K562 (cell line): Measurements from ENCODE around the gene PTCH2. TPM values are rescaled to one million over a fixed set of nuclear protein-coding genes. Genes with fewer than 3 reads are reported as not detected.

ENCODE experiments used
- ESRRA ChIP-seq: fragments of 450-650 bp; IDR thresholded peaks from 2 replicates; pipeline ENCODE4 v1.6.1; 2014; ENCODE audit warnings: low read depth, mild to moderate bottlenecking, moderate library complexity, borderline replicate concordance
- GABPA ChIP-seq: fragments of 200-800 bp; sonication (Bioruptor generic); conservative IDR thresholded peaks from 2 replicates; pipeline ENCODE4 v1.6.1; 2016; ENCODE audit warnings: low read depth, missing genetic modification characterization, missing compliant biosample characterization
- HDAC8 ChIP-seq: fragments of 450-650 bp; IDR thresholded peaks from 2 replicates; pipeline ENCODE4 v1.6.1; 2016; ENCODE audit warnings: mild to moderate bottlenecking, missing genetic modification characterization, moderate library complexity, missing compliant biosample characterization
- MAFK ChIP-seq: IDR thresholded peaks from 2 replicates; pipeline ENCODE4 v1.6.1; 2011; ENCODE audit warnings: low read length, improper control_type of control experiment
- MED1 ChIP-seq: sonication (generic); formaldehyde crosslinking; IDR thresholded peaks from 2 replicates; pipeline ENCODE4 v1.8.1; 2023; ENCODE audit warnings: missing genetic modification reagents, borderline replicate concordance
- NCOR1 ChIP-seq: fragments of 450-650 bp; IDR thresholded peaks from 2 replicates; pipeline ENCODE4 v1.6.1; 2016; ENCODE audit warnings: mild to moderate bottlenecking, moderate library complexity
- PURB ChIP-seq: sonication (generic); formaldehyde crosslinking; IDR thresholded peaks from 2 replicates; pipeline ENCODE4 v1.9.0; 2021; ENCODE audit warnings: low read depth, mild to moderate bottlenecking, missing genetic modification reagents
- RBM22 ChIP-seq: fragments of 200-400 bp; formaldehyde crosslinking; IDR thresholded peaks from 2 replicates; pipeline ENCODE4 v1.6.1; 2018; ENCODE audit warnings: low read length, low read depth; ENCODE audit not compliant: poor library complexity, severe bottlenecking
- SAP30 ChIP-seq: fragments of 200-600 bp; sonication (generic); IDR thresholded peaks from 2 replicates; pipeline ENCODE4 v1.6.1; 2012; ENCODE audit warnings: borderline replicate concordance, low read depth, mild to moderate bottlenecking, moderate library complexity, low read length, control low read depth, inconsistent platforms; ENCODE audit not compliant: insufficient read depth, poor library complexity, severe bottlenecking
- SNRNP70 ChIP-seq: fragments of 200-400 bp; formaldehyde crosslinking; optimal IDR thresholded peaks from 2 replicates; pipeline ENCODE3; 2017; ENCODE audit warnings: low read depth, low read length
- SRSF3 ChIP-seq: fragments of 200-400 bp; formaldehyde crosslinking; IDR thresholded peaks from 2 replicates; pipeline ENCODE4 v1.6.1; 2016; ENCODE audit warnings: mild to moderate bottlenecking, low read length, moderate library complexity; ENCODE audit not compliant: insufficient read depth
- THAP12 ChIP-seq: fragments of 250-450 bp; sonication (Bioruptor Pico); IDR thresholded peaks from 2 replicates; pipeline ENCODE4 v1.9.0; 2021; ENCODE audit warnings: mild to moderate bottlenecking, inconsistent platforms
- UBTF ChIP-seq, 2 experiments: IDR thresholded peaks; 2 replicates each; pipeline ENCODE4 v1.6.1; 2012; ENCODE audit warnings: improper control_type of control experiment in 2 of 2, low read depth in 2 of 2, low read length in 2 of 2, borderline replicate concordance in 1 of 2
- WHSC1 ChIP-seq: IDR thresholded peaks from one replicate; pipeline ENCODE4 v1.6.1; 2012; ENCODE audit warnings: low read length, control low read depth, inconsistent platforms
- YY1 ChIP-seq, 3 experiments: IDR thresholded peaks; 2 replicates each; pipeline ENCODE4 v1.6.1; 2011; ENCODE audit warnings: low read length in 2 of 3, mild to moderate bottlenecking in 2 of 3, moderate library complexity in 2 of 3, borderline replicate concordance in 1 of 3, control low read depth in 1 of 3, low read depth in 1 of 3; ENCODE audit not compliant: insufficient read depth in 3 of 3, insufficient replicate concordance in 2 of 3, control insufficient read depth in 1 of 3, insufficient read length in 1 of 3; ENCODE audit errors: extremely low read depth in 1 of 3
- ZBTB2 ChIP-seq: fragments of 450-650 bp; IDR thresholded peaks from 2 replicates; pipeline ENCODE4 v1.6.1; 2016; ENCODE audit warnings: antibody characterized with exemption
- ZBTB7A ChIP-seq: IDR thresholded peaks from 2 replicates; pipeline ENCODE4 v1.6.1; 2011; ENCODE audit warnings: low read depth, mild to moderate bottlenecking, low read length, moderate library complexity, borderline replicate concordance; ENCODE audit not compliant: control insufficient read depth
- ZFP36 ChIP-seq: fragments of 150-350 bp; IDR thresholded peaks from 2 replicates; pipeline ENCODE4 v1.6.1; 2018; ENCODE audit warnings: low read length, low read depth; ENCODE audit not compliant: partially characterized antibody
- polyA plus RNA-seq, 8 experiments: library from polyadenylated mRNA; depleted of rRNA in 4 of 8; stranded (reverse) in 5 of 8; unstranded in 3 of 8; fragments of >200 nt; fragmentation: Nextera tagmentation in 2 of 8; fragmentation: Illumina TruSeq in 1 of 8; extraction: Ambion mirVana in 2 of 8; extraction: Trizol in 1 of 8; gene quantifications; 2 replicates each; pipeline versions ENCODE4 v1.2.1 to v1.2.3, GENCODE V29; 2011 to 2014; ENCODE audit warnings: inconsistent platforms in 1 of 8, missing spikeins in 1 of 8
- total RNA-seq, 7 experiments: library from RNA; depleted of rRNA in 6 of 7; stranded (reverse); fragments of >200 nt in 6 of 7; fragmentation: Illumina TruSeq in 2 of 7; extraction: Trizol in 2 of 7; gene quantifications; 2 replicates each; pipeline versions ENCODE4 v1.2.1 to v1.2.3, GENCODE V29; 2011 to 2021; ENCODE audit warnings: low replicate concordance in 1 of 7

The PTCH2 gene
- total and polyA plus RNA-seq, 9 of the 15 experiments (the other 6 are each of a cell fraction or from before 2014, with no cell fraction given): 0.15 to 27.3 (median 0.48) TPM; not detected in 1

- TF ChIP-seq WHSC1 (peak; percentile 24), HDAC8 (tag) (no peak), SNRNP70 (no peak), NCOR1 (peak; percentile 45; the same call in 1 of the 2 replicates), GABPA (tag) (peak; percentile 69), SAP30 (no peak), ESRRA (no peak), UBTF (IDR thresholded peaks at IDR 0.05; ENCODE audit: borderline replicate concordance in 1 of 2, low read depth in 2 of 2, low read length in 2 of 2) (0 out of 4 replicates have a peak, but pooled peaks of 1 of the 2 experiments have one; percentile 16), MED1 (no peak), MAFK (peak; percentile 79), ZBTB7A (peak; percentile 20; the same call in 1 of the 2 replicates), RBM22 (no peak), YY1 (IDR thresholded peaks at IDR 0.05; ENCODE audit: borderline replicate concordance in 1 of 3, control insufficient read depth in 1 of 3, extremely low read depth in 1 of 3, insufficient read depth in 3 of 3, insufficient read length in 1 of 3, insufficient replicate concordance in 2 of 3, low read depth in 1 of 3, low read length in 2 of 3) (peak in 1 of 3 experiments; percentile 25), ZFP36 (no peak), SRSF3 (no peak), THAP12 (CRISPR knock-in tag) (no peak), ZBTB2 (0 out of 2 replicates have a peak, but pooled peaks have one; percentile 12), PURB (no peak)
Measured at GRCh38 chr1:44808938-44809917, 33.8 kb downstream of the PTCH2 start (continued).
